ENCODE measurements around the gene RBL1.

- TF ChIP-seq, protein P1, sequence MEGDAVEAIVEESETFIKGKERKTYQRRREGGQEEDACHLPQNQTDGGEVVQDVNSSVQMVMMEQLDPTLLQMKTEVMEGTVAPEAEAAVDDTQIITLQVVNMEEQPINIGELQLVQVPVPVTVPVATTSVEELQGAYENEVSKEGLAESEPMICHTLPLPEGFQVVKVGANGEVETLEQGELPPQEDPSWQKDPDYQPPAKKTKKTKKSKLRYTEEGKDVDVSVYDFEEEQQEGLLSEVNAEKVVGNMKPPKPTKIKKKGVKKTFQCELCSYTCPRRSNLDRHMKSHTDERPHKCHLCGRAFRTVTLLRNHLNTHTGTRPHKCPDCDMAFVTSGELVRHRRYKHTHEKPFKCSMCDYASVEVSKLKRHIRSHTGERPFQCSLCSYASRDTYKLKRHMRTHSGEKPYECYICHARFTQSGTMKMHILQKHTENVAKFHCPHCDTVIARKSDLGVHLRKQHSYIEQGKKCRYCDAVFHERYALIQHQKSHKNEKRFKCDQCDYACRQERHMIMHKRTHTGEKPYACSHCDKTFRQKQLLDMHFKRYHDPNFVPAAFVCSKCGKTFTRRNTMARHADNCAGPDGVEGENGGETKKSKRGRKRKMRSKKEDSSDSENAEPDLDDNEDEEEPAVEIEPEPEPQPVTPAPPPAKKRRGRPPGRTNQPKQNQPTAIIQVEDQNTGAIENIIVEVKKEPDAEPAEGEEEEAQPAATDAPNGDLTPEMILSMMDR (IDR thresholded peaks at IDR 0.05): no peak
- TF ChIP-seq POLR2A (IDR thresholded peaks at IDR 0.05): no peak
These were observed 16.2 kb upstream of the RBL1 start for GRCh38 chr20:37111926-37112455.
